Spleen (tissue), 7 donors: Measurements from ENCODE around the gene ZNF764.

Experiments
- POLR2A ChIP-seq, 3 donors: fragments of 450-650 bp; IDR thresholded peaks; one replicate each; pipeline ENCODE4 v1.5.1; 2017; ENCODE audit warnings: antibody characterized with exemption in 3 of 3, mild to moderate bottlenecking in 1 of 3
- POLR2AphosphoS5 ChIP-seq, 3 donors: sonication (generic); formaldehyde crosslinking; IDR thresholded peaks; one replicate each; pipeline ENCODE4 v1.5.1; 2017; ENCODE audit warnings: antibody characterized with exemption in 3 of 3
- TF ChIP-seq, protein P1 (sequence below), 11 experiments: fragments of 200-600 bp in 7 of 11; fragments of 450-650 bp in 4 of 11; sonication (generic) in 4 of 11; IDR thresholded peaks in 8 of 11; conservative IDR thresholded peaks in 3 of 11; 1 replicate in 7 of 11; 2 replicates in 4 of 11; pipeline versions ENCODE4 v1.4.0 to v1.8.0; 2016 to 2021; ENCODE audit warnings: antibody characterized with exemption in 11 of 11, inconsistent platforms in 4 of 11, mild to moderate bottlenecking in 1 of 11
- donor health status: DM: no; HTN: no; CAD: no; lungs with moderate emphysema.
- donor health status: DM: no; HTN: no; CAD: no.
- donor health status: DM: no; HTN: no; CAD: no.

DNA sequence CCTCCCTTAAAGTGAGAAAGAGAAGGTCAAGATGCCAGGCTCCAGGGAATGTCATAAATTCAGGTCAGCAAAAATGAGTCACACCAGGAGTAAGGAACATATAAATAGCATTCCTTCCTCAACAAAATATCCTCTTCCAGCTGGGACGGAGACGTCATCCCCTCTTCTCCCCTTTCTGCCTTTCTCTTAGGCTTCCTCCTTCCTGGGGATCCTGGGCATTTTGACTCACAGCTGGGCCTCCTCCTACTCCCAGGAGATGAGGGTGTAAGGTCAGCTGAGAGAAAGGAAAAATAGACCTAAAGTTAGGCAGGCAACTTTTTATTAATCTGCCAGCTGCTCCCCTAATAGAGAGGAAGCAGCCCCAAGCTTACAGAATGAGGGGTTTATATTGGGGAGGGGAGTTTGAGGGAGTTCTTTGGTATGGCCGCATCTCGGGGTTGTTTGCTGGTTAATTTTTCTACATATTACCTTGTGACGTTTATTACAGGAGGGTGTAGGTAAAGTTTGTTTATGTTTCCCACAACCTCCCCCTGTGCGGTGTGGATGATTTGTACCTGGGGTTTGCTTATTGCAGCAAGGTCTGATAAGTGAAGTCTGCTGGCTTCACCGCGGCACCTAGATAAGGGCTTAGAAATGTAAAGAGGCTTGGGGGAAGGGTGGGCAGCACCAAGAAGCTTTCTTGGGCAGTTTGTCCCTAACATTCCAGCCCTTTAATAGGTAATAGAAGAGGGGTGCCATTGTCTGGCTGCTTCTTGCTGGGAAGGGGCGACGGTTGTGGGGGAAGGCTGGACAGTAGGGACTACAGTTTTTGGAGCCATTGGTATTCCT is 16.5 kb downstream of the ZNF764 start:
- TF ChIP-seq, protein P1, sequence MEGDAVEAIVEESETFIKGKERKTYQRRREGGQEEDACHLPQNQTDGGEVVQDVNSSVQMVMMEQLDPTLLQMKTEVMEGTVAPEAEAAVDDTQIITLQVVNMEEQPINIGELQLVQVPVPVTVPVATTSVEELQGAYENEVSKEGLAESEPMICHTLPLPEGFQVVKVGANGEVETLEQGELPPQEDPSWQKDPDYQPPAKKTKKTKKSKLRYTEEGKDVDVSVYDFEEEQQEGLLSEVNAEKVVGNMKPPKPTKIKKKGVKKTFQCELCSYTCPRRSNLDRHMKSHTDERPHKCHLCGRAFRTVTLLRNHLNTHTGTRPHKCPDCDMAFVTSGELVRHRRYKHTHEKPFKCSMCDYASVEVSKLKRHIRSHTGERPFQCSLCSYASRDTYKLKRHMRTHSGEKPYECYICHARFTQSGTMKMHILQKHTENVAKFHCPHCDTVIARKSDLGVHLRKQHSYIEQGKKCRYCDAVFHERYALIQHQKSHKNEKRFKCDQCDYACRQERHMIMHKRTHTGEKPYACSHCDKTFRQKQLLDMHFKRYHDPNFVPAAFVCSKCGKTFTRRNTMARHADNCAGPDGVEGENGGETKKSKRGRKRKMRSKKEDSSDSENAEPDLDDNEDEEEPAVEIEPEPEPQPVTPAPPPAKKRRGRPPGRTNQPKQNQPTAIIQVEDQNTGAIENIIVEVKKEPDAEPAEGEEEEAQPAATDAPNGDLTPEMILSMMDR (IDR thresholded peaks at IDR 0.05 in 8 of 11, conservative IDR thresholded peaks at IDR 0.05 in 3 of 11): no peak
- TF ChIP-seq POLR2A (IDR thresholded peaks at IDR 0.05): no peak
- TF ChIP-seq POLR2AphosphoS5 (IDR thresholded peaks at IDR 0.05): no peak
